HT1080 (cell line): Measurements from ENCODE around the gene HAPLN2. TPM values are rescaled to one million over a fixed set of nuclear protein-coding genes. Genes with fewer than 3 reads are reported as not detected.

Source experiments
- total RNA-seq: library from RNA; depleted of rRNA; stranded (reverse); fragments of >200 nt; shearing (Covaris generic); gene quantifications from 2 replicates; pipeline ENCODE4 v1.2.3, GENCODE V29; 2014; rRNA removed

Gene HAPLN2
- total RNA-seq, 1 experiment from 2014 or later, result not detected

Other genes starting within 250 kb of the HAPLN2 start
- gene MEF2D, start 118.6 kb upstream of the HAPLN2 start, total RNA-seq, result 21.6 and 27.9 TPM in 2 replicates
- 39.5 and 41.8 TPM in 2 replicates for gene IQGAP3, start 46.9 kb upstream of the HAPLN2 start, total RNA-seq
- not detected in 2 replicates for gene TTC24, start 39.7 kb upstream of the HAPLN2 start, total RNA-seq
- 106 and 116 TPM in 2 replicates for gene NAXE, start 27.6 kb upstream of the HAPLN2 start, total RNA-seq
- gene GPATCH4, start 17.9 kb upstream of the HAPLN2 start, total RNA-seq, result 42.5 and 52.7 TPM in 2 replicates
- gene BCAN, start 22.7 kb downstream of the HAPLN2 start, total RNA-seq, result 0.03 TPM in 1 of 2 replicates, not detected in the other
- 0.03 and 0.13 TPM in 2 replicates for gene NES, start 58.0 kb downstream of the HAPLN2 start, total RNA-seq
- gene CRABP2, start 86.2 kb downstream of the HAPLN2 start, total RNA-seq, result 6.0 and 8.6 TPM in 2 replicates
- 10.9 and 15.7 TPM in 2 replicates for gene METTL25B, start 109.1 kb downstream of the HAPLN2 start, total RNA-seq
- gene ISG20L2, start 109.4 kb downstream of the HAPLN2 start, total RNA-seq, result 27.6 and 39.8 TPM in 2 replicates
- 163 and 192 TPM in 2 replicates for gene MRPL24, start 121.7 kb downstream of the HAPLN2 start, total RNA-seq
- 522 and 576 TPM in 2 replicates for gene HDGF, start 132.3 kb downstream of the HAPLN2 start, total RNA-seq
- gene PRCC, start 148.1 kb downstream of the HAPLN2 start, total RNA-seq, result 69.5 and 122 TPM in 2 replicates
- gene SH2D2A, start 197.4 kb downstream of the HAPLN2 start, total RNA-seq, result 4.6 and 8.2 TPM in 2 replicates
- gene INSRR, start 239.7 kb downstream of the HAPLN2 start, total RNA-seq, result not detected in 2 replicates
- gene NTRK1, start 241.4 kb downstream of the HAPLN2 start, total RNA-seq, result 0.60 and 1.3 TPM in 2 replicates